ENCODE results near the gene PRRG4.

PRRG4 gene

DNA sequence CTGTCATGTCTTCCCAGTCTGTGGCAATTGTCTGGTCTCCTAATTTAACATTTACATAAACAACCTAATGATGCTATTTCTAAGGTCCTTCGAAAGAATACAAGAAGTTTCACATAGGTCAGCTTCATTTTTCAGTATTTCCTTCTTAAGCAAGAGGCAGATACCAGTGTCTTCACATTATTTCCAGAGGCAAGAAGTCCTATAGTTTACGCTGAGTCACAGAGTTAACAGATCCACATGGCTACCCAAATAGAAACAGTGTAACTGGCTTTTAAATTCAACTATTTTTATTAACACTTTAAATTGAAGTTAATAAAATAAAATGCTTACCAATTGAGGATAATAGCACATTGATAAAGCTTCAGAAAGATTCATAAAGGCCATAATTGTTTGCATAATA, 10.9 kb downstream of the PRRG4 start:
- TF ChIP-seq, protein P1, sequence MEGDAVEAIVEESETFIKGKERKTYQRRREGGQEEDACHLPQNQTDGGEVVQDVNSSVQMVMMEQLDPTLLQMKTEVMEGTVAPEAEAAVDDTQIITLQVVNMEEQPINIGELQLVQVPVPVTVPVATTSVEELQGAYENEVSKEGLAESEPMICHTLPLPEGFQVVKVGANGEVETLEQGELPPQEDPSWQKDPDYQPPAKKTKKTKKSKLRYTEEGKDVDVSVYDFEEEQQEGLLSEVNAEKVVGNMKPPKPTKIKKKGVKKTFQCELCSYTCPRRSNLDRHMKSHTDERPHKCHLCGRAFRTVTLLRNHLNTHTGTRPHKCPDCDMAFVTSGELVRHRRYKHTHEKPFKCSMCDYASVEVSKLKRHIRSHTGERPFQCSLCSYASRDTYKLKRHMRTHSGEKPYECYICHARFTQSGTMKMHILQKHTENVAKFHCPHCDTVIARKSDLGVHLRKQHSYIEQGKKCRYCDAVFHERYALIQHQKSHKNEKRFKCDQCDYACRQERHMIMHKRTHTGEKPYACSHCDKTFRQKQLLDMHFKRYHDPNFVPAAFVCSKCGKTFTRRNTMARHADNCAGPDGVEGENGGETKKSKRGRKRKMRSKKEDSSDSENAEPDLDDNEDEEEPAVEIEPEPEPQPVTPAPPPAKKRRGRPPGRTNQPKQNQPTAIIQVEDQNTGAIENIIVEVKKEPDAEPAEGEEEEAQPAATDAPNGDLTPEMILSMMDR (conservative IDR thresholded peaks at IDR 0.05; ENCODE audit: low read depth, low read length) = no peak
- no peak overlapping the region for H3K4me3 ChIP-seq (ENCODE audit: low read length)
- DNase-seq (ENCODE audit: low read depth) = no peak

DNA sequence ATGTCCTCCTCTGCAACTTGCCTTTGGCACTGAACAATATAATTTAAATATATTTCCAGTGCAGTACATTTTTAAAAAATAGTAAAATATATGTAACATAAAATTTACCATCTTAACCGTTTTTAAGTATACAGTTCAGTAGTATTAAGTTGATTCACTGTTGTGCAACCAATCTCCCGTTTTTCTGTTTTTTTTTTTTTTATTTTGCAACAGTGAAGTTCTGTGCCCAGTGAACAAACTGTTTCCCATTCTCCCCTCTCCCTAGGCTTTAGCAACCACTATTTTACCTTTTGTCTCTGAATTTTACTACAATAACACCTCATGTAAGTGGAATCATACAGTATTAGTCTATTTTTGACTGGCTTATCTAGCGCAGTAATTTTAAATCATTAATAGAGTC, 13.8 kb downstream of the PRRG4 start:
- no peak for DNase-seq (ENCODE audit: low read depth)
- TF ChIP-seq, protein P1 (conservative IDR thresholded peaks at IDR 0.05; ENCODE audit: low read depth, low read length) = no peak
- H3K4me3 ChIP-seq (ENCODE audit: low read length) = no peak overlapping the region

DNA sequence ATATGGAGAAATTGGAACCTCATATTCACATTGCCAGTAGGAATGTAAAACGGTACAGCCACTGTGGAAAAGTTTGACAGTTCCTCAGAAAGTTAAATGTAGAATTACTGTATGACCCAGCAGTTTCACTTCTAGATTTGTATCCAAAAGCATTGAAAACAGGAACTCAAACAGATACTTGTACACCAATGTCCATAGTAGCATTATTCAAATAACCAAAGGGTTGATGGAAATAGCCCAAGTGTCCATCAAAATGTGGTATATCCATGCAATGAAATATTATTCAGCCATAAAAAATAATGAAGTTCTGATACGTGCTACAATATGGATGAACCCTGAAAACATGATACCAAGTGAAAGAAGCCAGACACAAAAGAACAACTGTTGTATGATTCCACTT, 17.8 kb downstream of the PRRG4 start:
- TF ChIP-seq, protein P1 (conservative IDR thresholded peaks at IDR 0.05; ENCODE audit: low read depth, low read length) = no peak

DNA sequence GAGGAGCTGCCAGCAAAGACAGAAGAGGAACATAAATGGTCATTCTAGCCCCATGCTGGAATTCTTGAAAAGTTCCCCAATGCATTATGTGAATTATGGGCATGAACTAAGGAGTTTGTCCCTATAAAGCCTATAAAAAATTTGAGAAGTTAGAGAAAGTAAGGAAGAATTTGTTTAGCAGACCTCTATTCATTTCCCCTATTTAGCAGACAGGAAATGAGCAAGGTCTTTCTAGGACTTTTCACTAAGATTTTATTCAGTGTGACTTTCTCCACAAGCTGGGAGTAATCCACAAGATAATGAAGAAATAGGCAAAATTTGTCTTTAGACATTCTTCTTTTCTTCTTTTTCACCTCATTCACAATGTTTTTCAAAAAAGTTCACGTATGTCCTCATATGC, 20.0 kb downstream of the PRRG4 start:
- TF ChIP-seq, protein P1 (conservative IDR thresholded peaks at IDR 0.05; ENCODE audit: low read depth, low read length) = no peak
- H3K4me3 ChIP-seq (ENCODE audit: low read length) = no peak overlapping the region
- DNase-seq (ENCODE audit: low read depth) = no peak

More for the DNA sequence above, 17.8 kb downstream of the PRRG4 start:
- no peak overlapping the region for H3K4me3 ChIP-seq (ENCODE audit: low read length)
- no peak for DNase-seq (ENCODE audit: low read depth)

DNA sequence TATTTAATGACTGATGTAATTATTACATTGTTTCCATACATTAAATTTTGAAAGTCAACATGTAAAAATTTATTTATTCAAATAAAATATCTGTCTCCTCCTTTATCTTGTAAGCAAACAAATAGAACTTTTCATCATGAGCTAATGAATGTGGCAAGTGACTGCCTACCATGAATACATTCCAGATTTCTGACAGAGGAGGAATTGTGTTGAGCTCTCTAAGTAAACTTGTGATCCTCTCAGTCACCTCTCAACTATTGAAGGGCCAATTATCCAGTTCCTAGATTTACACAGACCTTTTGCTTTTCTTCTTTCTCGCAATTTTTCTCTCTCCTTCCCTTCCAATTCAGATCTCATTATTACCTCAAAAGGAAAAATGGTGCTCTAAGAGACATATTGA, 21.5 kb downstream of the PRRG4 start:
- DNase-seq (ENCODE audit: low read depth) = no peak
- TF ChIP-seq, protein P1 (conservative IDR thresholded peaks at IDR 0.05; ENCODE audit: low read depth, low read length) = no peak
- H3K4me3 ChIP-seq (ENCODE audit: low read length) = no peak overlapping the region

DNA sequence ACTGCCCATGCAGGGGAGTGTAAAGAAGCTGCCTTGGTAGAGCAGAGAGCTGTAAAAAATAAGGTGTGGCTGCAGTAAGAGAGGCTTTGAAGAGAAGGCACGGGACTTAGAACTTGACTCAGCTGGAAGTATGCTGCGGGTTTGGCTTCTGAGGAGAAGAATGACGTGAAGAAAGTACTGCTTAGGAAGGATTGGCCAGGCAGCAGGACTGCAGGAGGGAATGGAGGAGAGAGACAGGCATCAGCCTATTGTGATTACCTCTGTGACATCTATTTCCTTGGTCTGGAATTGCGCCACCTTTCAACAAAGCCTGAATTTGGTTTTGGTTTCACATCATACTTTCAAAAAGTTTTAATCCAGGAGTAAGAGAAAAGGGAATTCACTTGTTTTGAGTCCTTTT, 22.5 kb downstream of the PRRG4 start:
- H3K4me3 ChIP-seq (ENCODE audit: low read length) = no peak overlapping the region
- TF ChIP-seq, protein P1 (conservative IDR thresholded peaks at IDR 0.05; ENCODE audit: low read depth, low read length) = no peak
- DNase-seq (ENCODE audit: low read depth) = peak; percentile 69

DNA sequence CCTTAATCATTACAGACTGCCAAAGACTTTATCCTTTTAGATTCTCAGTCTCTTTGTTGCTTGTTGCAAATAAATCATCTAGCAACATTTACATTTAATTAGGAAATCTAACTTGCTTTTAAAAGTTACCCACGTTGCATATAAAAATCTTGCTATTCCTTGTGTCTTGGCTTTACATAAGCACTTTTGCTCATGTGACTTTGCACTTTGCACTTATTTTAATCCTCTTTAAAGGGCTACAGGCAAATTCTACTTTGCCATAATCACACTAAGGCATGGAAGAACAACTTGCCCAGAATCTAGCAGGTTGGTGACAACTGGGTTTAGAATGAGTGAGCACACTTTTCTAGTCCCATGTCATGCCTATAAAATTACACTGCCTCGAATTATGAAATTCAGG, 25.9 kb downstream of the PRRG4 start:
- no peak overlapping the region for H3K4me3 ChIP-seq (ENCODE audit: low read length)
- TF ChIP-seq, protein P1 (conservative IDR thresholded peaks at IDR 0.05; ENCODE audit: low read depth, low read length) = no peak
- DNase-seq (ENCODE audit: low read depth) = no peak
